Dedifferentiated amniotic fluid mesenchymal stem cell (primary cell): ENCODE results near the gene SLC15A5.

Source experiments
- DNase-seq: peaks from one replicate; pipeline ENCODE4 v3.0.0-alpha.2; 2016; ENCODE audit errors: extremely low spot score

Gene SLC15A5

DNA sequence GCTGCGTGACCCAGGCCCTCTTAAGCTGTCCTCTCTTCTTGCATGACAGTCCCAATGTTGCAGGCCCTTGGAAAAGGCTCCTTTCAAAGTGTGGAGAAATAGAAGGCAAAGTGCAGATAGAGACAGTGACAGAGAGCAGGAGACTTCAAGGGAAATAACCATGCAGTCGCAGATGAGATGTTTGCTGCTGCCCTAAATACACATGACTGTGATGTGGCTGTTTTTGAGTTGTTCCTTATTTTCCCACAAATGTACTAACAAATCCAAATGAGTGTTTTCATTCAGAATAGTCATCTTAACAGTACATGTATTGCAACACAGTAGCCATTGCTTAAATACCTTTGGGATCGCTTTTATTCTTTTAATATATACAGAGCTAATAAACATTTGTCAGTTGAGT, 101.6 kb downstream of the SLC15A5 start:
- no peak for DNase-seq

GRCh38 chr12:16174282-16174681, 103.2 kb downstream of the SLC15A5 start:
- no peak for DNase-seq

DNA sequence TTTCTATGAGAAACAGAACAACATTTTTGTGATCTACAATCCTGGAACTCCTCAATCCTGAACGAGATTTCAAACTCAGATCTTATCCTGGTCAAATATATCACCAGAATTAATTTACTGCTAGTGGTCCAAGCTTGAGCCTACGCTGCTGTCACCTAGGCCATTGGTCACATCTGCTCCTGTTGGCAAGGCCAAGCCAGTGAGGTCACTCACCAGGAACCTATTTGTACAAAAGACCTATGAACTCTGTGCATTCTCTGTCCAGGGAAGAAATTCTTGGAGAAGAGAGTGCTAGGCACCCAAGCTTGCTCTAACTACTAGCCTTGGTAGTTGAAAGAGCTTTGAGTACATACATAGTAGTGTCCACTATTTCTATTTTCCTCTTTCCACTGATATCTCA, 106.1 kb downstream of the SLC15A5 start:
- no peak for DNase-seq

GRCh38 chr12:16168078-16168477, 109.4 kb downstream of the SLC15A5 start:
- no peak for DNase-seq

GRCh38 chr12:16166563-16167470, 110.7 kb downstream of the SLC15A5 start:
- DNase-seq = no peak

DNA sequence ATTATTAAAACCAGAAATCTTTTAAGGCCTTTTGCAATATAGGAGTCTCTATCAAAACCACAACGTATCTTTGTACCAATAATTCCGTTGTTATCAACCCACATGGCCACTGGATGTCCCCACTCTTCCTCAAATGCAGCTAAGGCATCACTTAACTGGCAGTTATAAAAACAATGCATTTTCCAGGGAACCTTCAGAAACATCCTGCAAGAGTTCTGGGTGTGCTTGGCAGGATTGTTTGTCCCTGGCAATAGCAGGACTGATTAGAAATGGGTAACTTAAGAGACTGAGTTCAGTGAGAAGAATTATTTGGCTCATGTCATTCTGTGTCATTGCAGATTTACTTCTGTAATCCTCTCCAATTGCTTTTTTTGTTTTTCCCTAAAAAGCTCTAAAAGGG, 112.0 kb downstream of the SLC15A5 start:
- peak; percentile 16 for DNase-seq

- DNase-seq = no peak
These were observed 113.6 kb downstream of the SLC15A5 start for GRCh38 chr12:16163901-16164300.

DNA sequence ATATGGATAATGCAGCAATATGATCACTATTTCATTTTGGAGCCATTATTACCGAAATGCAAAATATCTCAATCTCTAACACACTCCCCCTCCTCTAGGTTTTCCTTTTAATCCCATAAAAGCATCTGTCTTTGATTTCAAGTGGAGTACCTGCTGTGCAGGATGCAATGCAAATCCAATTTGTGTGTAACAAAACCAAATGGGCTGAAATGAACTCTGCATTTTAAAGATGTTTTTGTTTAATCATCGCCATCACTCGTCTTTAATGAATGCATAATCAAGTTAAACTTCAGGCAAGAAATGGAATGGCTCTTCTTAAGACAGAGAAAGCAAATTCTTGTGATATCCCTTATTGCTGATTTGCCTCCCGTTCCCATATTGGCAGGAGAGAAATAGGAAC, 114.3 kb downstream of the SLC15A5 start:
- no peak for DNase-seq

DNA sequence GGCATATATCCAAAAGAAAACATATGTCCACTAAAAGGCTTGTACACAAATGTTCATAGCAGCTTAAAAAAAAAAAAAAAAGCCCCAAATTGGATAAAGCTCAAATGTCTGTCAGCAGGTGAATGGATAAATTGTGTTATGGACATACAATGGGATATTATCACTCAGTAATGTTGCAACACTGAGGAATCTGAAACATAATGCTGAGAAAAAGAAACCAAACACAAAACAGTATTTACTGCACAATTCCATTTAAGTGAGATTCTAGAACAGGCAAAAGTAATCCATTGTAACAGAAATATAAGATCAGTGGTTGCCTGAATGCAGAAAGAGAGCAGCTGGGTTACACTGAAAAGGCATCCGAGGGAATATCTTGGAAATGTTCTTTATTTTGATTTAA, 117.9 kb downstream of the SLC15A5 start:
- no peak for DNase-seq

DNA sequence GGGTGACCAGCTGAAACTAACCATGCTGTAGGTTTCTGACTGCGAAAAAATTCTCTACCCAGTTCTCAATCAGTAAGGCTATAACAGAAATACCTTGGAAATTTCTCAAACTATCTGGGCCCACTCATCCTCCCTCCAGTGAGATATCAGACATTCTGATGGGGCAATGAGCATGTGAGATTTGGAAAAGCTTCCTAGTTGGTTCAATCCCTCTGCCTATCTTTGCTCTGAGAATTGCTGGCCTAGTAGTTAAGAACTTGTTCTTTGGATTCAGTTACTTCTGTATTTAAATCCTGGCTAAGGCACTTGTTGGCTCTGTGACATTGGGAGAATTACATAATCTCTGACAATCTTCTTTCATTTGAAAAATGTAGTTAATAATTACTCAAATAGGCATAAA, 119.4 kb downstream of the SLC15A5 start:
- DNase-seq = no peak

DNA sequence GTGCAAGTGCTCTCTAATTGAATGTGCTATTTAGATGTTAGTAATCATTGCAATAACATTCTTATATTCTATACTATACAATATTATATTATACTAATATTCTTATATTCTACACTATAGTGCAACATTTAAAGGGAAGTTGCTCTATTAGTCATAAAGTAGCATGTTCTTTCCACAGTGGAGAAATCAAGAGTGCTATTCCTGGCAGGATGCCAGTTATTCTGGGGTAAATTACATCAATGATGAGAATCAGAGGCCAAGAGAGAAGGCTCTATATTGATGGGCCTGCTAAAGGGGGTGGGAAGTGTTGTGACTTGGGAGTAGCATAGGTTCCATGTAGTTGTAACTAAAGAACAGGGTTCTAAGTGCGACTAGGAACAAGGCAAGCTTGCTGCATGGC, 121.5 kb downstream of the SLC15A5 start:
- no peak for DNase-seq

- no peak for DNase-seq
These were observed 122.5 kb downstream of the SLC15A5 start for GRCh38 chr12:16154990-16155389.

- no peak for DNase-seq
These were observed 124.4 kb downstream of the SLC15A5 start for GRCh38 chr12:16152885-16153673.

GRCh38 chr12:16150276-16150675, 127.2 kb downstream of the SLC15A5 start:
- no peak for DNase-seq

GRCh38 chr12:16148938-16149337, 128.5 kb downstream of the SLC15A5 start:
- no peak for DNase-seq
